GM21723 (cell line): Measurements from ENCODE around the gene GSE1.

Source experiments
- ATAC-seq: cut with Tn5 transposase; IDR thresholded peaks from one replicate; pipeline ENCODE4 v1.9.1; 2021; ENCODE audit warnings: mild to moderate bottlenecking, moderate library complexity; ENCODE audit not compliant: unreplicated experiment

Gene GSE1

GRCh38 chr16:85695196-85696128 lies 82.3 kb downstream of the GSE1 start:
- no peak for ATAC-seq

- no peak for ATAC-seq
Measured at GRCh38 chr16:85696781-85697180, 83.7 kb downstream of the GSE1 start.

- no peak for ATAC-seq
Measured at GRCh38 chr16:85697431-85697830, 84.3 kb downstream of the GSE1 start.

GRCh38 chr16:85698459-85698891 lies 85.4 kb downstream of the GSE1 start:
- no peak for ATAC-seq

- no peak for ATAC-seq
Measured at GRCh38 chr16:85698935-85699558, 85.9 kb downstream of the GSE1 start.

- no peak for ATAC-seq
Measured at GRCh38 chr16:85699628-85700027, 86.5 kb downstream of the GSE1 start.

- ATAC-seq, result no peak
Measured at GRCh38 chr16:85704011-85704410, 90.9 kb downstream of the GSE1 start.

- ATAC-seq, result no peak
Measured at GRCh38 chr16:85704900-85705846, 92.1 kb downstream of the GSE1 start.

- ATAC-seq, result no peak
Measured at GRCh38 chr16:85706449-85707034, 93.4 kb downstream of the GSE1 start.

GRCh38 chr16:85707528-85708095 lies 94.5 kb downstream of the GSE1 start:
- ATAC-seq, result no peak

GRCh38 chr16:85708338-85708737 lies 95.2 kb downstream of the GSE1 start:
- no peak for ATAC-seq

- no peak for ATAC-seq
Measured at GRCh38 chr16:85709766-85710585, 96.9 kb downstream of the GSE1 start.

- ATAC-seq, result no peak
Measured at GRCh38 chr16:85710732-85711131, 97.6 kb downstream of the GSE1 start.

- ATAC-seq, result no peak
Measured at GRCh38 chr16:85711982-85712587, 99.0 kb downstream of the GSE1 start.

- no peak for ATAC-seq
Measured at GRCh38 chr16:85712801-85713200, 99.7 kb downstream of the GSE1 start.

GRCh38 chr16:85715169-85716021 lies 102.3 kb downstream of the GSE1 start:
- ATAC-seq, result no peak

- ATAC-seq, result no peak
Measured at GRCh38 chr16:85716022-85716679, 103.0 kb downstream of the GSE1 start.

- ATAC-seq, result no peak
Measured at GRCh38 chr16:85716680-85717038, 103.5 kb downstream of the GSE1 start.
